ENCODE data around the gene ANKRD44. TPM values are rescaled to one million over a fixed set of nuclear protein-coding genes. Genes with fewer than 3 reads are reported as not detected.

ANKRD44 gene
- total and polyA plus RNA-seq, 8 donors, result 23.2 to 52.6 (median 29.8) TPM

DNA sequence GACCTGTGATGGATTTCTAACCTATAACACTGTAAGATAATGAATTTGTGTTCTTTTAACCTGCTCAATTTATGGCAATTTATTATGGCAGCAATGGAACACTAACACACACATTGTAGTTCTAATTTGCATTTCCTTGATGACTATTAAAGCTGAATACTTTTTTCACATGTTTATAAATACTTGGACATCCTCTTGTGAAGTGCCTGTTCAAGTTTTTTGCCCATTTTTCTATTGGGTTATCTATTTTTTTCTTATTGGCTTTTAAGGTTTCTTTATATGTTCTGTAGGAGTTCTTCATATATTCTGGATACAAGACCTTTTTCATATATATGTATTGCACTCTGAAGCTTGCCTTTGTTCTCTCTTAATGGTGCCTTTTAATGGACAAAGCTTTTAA, 255.5 kb downstream of the ANKRD44 start:
- peaks cover 0 to 17% of the 10 kb centered on the region in 2 donors for H3K9me3 ChIP-seq
- TF ChIP-seq, protein P1, sequence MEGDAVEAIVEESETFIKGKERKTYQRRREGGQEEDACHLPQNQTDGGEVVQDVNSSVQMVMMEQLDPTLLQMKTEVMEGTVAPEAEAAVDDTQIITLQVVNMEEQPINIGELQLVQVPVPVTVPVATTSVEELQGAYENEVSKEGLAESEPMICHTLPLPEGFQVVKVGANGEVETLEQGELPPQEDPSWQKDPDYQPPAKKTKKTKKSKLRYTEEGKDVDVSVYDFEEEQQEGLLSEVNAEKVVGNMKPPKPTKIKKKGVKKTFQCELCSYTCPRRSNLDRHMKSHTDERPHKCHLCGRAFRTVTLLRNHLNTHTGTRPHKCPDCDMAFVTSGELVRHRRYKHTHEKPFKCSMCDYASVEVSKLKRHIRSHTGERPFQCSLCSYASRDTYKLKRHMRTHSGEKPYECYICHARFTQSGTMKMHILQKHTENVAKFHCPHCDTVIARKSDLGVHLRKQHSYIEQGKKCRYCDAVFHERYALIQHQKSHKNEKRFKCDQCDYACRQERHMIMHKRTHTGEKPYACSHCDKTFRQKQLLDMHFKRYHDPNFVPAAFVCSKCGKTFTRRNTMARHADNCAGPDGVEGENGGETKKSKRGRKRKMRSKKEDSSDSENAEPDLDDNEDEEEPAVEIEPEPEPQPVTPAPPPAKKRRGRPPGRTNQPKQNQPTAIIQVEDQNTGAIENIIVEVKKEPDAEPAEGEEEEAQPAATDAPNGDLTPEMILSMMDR (IDR thresholded peaks at IDR 0.05), result no peak
- ATAC-seq (no peak), DNase-seq (no peak)
- no peaks in the 10 kb centered on the region for H3K27me3 ChIP-seq
- H3K27ac ChIP-seq, result no peak overlapping the region
- no peak overlapping the region for H3K4me3 ChIP-seq
- H3K4me1 ChIP-seq, result no peaks in the 10 kb centered on the region
- H3K36me3 ChIP-seq, result peaks cover 0 to 27% of the 10 kb centered on the region in 2 donors
- intact Hi-C loops (cut with DNase I), result no loop called here

DNA sequence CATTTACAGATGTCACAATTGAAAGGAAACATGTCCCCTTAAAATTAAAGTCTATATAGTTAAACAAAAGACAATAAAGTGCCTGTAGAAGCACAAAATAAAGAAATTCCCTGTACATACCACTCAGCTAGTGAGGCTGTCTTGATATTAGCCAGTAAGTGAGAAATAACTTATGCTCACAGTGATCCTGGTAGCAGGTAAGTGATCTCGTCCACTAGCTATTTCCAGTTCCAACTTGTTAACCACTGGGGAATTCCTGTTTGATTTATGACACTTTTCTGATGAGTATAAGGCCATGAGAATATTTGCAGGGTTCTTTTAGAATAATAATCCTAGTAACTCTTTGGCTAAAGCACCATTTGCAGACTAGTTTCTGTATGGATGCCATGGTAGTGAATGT, 256.1 kb downstream of the ANKRD44 start:
- no peaks in the 10 kb centered on the region for H3K27me3 ChIP-seq
- peaks cover 0 to 26% of the 10 kb centered on the region in 2 donors for H3K36me3 ChIP-seq
- DNase-seq, result no peak
- H3K9me3 ChIP-seq, result peaks cover 0 to 17% of the 10 kb centered on the region in 2 donors
- TF ChIP-seq, protein P1 (IDR thresholded peaks at IDR 0.05), result no peak
- no peak for ATAC-seq
- intact Hi-C loops (cut with DNase I), result no loop called here
- no peaks in the 10 kb centered on the region for H3K4me1 ChIP-seq
- H3K4me3 ChIP-seq, result no peak overlapping the region
- no peak overlapping the region for H3K27ac ChIP-seq

DNA sequence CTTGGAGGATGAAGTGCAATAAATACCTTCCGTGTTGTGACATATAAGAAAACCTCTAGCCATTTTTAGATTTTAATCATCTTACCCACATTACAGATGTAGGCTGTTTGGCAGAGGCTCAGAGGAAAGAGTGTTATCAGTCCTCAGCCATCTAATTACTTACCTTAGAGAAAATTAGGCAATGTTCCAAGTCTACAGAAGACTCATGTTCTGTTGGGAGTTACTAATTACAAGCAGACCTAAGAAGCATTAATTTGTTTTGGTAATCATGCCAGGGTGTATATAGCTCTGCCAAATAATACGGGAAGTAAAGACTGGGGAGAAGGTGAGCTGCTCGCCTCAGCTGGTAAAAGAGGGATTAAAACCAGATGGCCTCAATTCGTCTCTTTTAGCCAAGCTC, 258.2 kb downstream of the ANKRD44 start:
- H3K9me3 ChIP-seq, result peaks cover 0 to 19% of the 10 kb centered on the region in 2 donors
- no peak for ATAC-seq
- TF ChIP-seq, protein P1 (IDR thresholded peaks at IDR 0.05), result no peak

DNA sequence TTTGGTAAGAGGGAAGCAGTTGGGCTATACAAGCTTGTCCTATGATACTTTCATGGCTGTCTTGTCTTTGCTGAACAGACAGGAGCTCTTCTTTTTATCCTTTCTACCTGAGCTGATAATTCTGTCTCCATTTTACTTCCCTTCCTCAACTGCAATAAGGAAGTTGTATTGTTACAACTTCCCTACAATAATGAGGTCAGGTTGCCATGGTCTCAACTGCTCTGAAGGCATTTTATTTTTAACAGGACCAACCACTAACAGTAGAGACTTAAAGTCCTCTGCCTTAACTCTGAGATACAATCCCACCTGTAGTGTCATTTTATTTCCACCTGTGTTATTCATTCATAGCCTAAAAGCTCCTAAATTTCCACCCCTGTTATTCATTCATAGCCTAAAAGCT, 265.5 kb downstream of the ANKRD44 start:
- no peaks in the 10 kb centered on the region for H3K27me3 ChIP-seq
- H3K36me3 ChIP-seq, result peaks cover 0 to 2% of the 10 kb centered on the region in 2 donors
- intact Hi-C loops (cut with DNase I), result no loop called here
- peaks cover 0 to 2% of the 10 kb centered on the region in 2 donors for H3K9me3 ChIP-seq
- no peak overlapping the region for H3K27ac ChIP-seq
- TF ChIP-seq, protein P1 (IDR thresholded peaks at IDR 0.05), result no peak
- DNase-seq (no peak), ATAC-seq (no peak)
- H3K4me3 ChIP-seq, result no peak overlapping the region
- H3K4me1 ChIP-seq, result no peaks in the 10 kb centered on the region

More for the DNA sequence above, 258.2 kb downstream of the ANKRD44 start:
- H3K36me3 ChIP-seq, result peaks cover 0 to 26% of the 10 kb centered on the region in 2 donors
- no peak overlapping the region for H3K4me3 ChIP-seq
- H3K4me1 ChIP-seq, result no peaks in the 10 kb centered on the region
- no peaks in the 10 kb centered on the region for H3K27me3 ChIP-seq
- intact Hi-C loops (cut with DNase I), result no loop called here
- no peak for DNase-seq
- no peak overlapping the region for H3K27ac ChIP-seq

DNA sequence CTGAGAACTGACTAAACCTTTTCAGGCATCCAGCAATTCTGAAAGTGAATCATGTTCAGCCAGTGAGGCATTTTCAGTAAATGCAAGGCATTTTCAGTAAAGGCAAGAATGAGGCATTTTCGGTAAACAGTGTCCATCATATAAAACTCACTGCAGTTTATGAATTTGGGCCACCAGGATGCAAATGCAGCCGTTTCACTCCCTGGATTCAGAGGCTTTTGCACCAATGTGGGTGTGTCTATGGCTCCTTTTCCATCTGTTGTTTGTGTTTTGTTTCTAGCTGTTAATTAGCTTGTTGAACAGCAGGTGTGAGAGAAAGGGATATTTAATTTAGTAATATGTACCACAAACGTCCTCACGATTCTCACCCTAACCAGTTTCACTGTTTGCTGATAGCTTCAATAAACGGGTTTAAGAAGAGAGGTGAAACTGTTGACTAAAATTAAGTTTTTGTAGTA, 267.8 kb downstream of the ANKRD44 start:
- intact Hi-C loops (cut with DNase I), result no loop called here
- DNase-seq (no peak), ATAC-seq (no peak)
- TF ChIP-seq, protein P1 (IDR thresholded peaks at IDR 0.05), result no peak
- H3K4me3 ChIP-seq, result no peak overlapping the region
- no peaks in the 10 kb centered on the region for H3K27me3 ChIP-seq
- no peak overlapping the region for H3K27ac ChIP-seq
- no peaks in the 10 kb centered on the region for H3K9me3 ChIP-seq
- no peaks in the 10 kb centered on the region for H3K4me1 ChIP-seq
- peaks cover 0 to 6% of the 10 kb centered on the region in 2 donors for H3K36me3 ChIP-seq

Measured in left lung (tissue), 10 donors.